BLaER1 (cell line): Measurements from ENCODE around the gene TMEM54.

Experiments
- H3K27ac ChIP-seq: shearing (Covaris generic); formaldehyde crosslinking; 2 replicates; pipeline ENCODE4 v1.8.1; 2022
- H3K27me3 ChIP-seq: shearing (Covaris generic); formaldehyde crosslinking; 2 replicates; pipeline ENCODE4 v1.8.1; 2022
- H3K36me3 ChIP-seq: shearing (Covaris generic); formaldehyde crosslinking; 2 replicates; pipeline ENCODE4 v1.8.1; 2022
- H3K4me1 ChIP-seq: shearing (Covaris generic); formaldehyde crosslinking; 2 replicates; pipeline ENCODE4 v1.8.1; 2022
- H3K4me2 ChIP-seq: shearing (Covaris generic); formaldehyde crosslinking; 2 replicates; pipeline ENCODE4 v1.8.1; 2022
- H3K4me3 ChIP-seq: shearing (Covaris generic); formaldehyde crosslinking; 2 replicates; pipeline ENCODE4 v1.8.1; 2022
- H3K9ac ChIP-seq: shearing (Covaris generic); formaldehyde crosslinking; 2 replicates; pipeline ENCODE4 v1.8.1; 2022
- H3K9me3 ChIP-seq: shearing (Covaris generic); formaldehyde crosslinking; 2 replicates; pipeline ENCODE4 v1.8.1; 2022
- H4K20me1 ChIP-seq: shearing (Covaris generic); formaldehyde crosslinking; 2 replicates; pipeline ENCODE4 v1.8.1; 2022
- Cebpa-rat ChIP-seq: shearing (Covaris generic); IDR thresholded peaks from 2 replicates; pipeline ENCODE4 v1.8.1; 2022

Gene TMEM54

GRCh38 chr1:32858791-32859190, 42.4 kb downstream of the TMEM54 start:
- no peak overlapping the region for H3K4me2 ChIP-seq
- H3K9ac ChIP-seq, result no peak overlapping the region
- TF ChIP-seq Cebpa-rat, result no peak
- H3K27me3 ChIP-seq, result no peaks in the 10 kb centered on the region
- H3K9me3 ChIP-seq, result no peaks in the 10 kb centered on the region
- no peaks in the 10 kb centered on the region; the same call in 1 of the 2 replicates for H4K20me1 ChIP-seq
- no peaks in the 10 kb centered on the region for H3K4me1 ChIP-seq
- H3K4me3 ChIP-seq, result no peak overlapping the region
- peaks cover 99% of the 10 kb centered on the region for H3K36me3 ChIP-seq
- H3K27ac ChIP-seq, result no peak overlapping the region

GRCh38 chr1:32858136-32858535, 43.1 kb downstream of the TMEM54 start:
- H3K4me2 ChIP-seq, result no peak overlapping the region
- H3K27ac ChIP-seq, result no peak overlapping the region
- no peaks in the 10 kb centered on the region; the same call in 1 of the 2 replicates for H4K20me1 ChIP-seq
- H3K9me3 ChIP-seq, result no peaks in the 10 kb centered on the region
- TF ChIP-seq Cebpa-rat, result no peak
- no peaks in the 10 kb centered on the region for H3K4me1 ChIP-seq
- no peaks in the 10 kb centered on the region for H3K27me3 ChIP-seq
- no peak overlapping the region for H3K9ac ChIP-seq
- peaks cover 99% of the 10 kb centered on the region for H3K36me3 ChIP-seq
- no peak overlapping the region for H3K4me3 ChIP-seq

- H3K4me3 ChIP-seq, result no peak overlapping the region
- H4K20me1 ChIP-seq, result no peaks in the 10 kb centered on the region; the same call in 1 of the 2 replicates
- H3K36me3 ChIP-seq, result peaks cover 98% of the 10 kb centered on the region
- H3K4me2 ChIP-seq, result no peak overlapping the region
- H3K9ac ChIP-seq, result no peak overlapping the region
- H3K9me3 ChIP-seq, result no peaks in the 10 kb centered on the region
- H3K4me1 ChIP-seq, result no peaks in the 10 kb centered on the region
- H3K27me3 ChIP-seq, result no peaks in the 10 kb centered on the region
- no peak overlapping the region for H3K27ac ChIP-seq
- TF ChIP-seq Cebpa-rat, result no peak
These were observed 45.1 kb downstream of the TMEM54 start for GRCh38 chr1:32855861-32856617.

GRCh38 chr1:32848354-32849063, 52.7 kb downstream of the TMEM54 start:
- no peak for TF ChIP-seq Cebpa-rat
- Histone ChIP-seq H3K4me3 (no peak overlapping the region), H4K20me1 (0 out of 2 replicates have a peak, but pooled peaks cover 10% of the 10 kb centered on the region), H3K27ac (no peak overlapping the region), H3K9ac (no peak overlapping the region), H3K9me3 (peaks cover 17% of the 10 kb centered on the region), H3K4me2 (no peak overlapping the region), H3K36me3 (peaks cover 84% of the 10 kb centered on the region), H3K4me1 (no peaks in the 10 kb centered on the region), H3K27me3 (no peaks in the 10 kb centered on the region)
